Calu3 (cell line): Measurements from ENCODE around the gene SLC9A1. TPM values are rescaled to one million over a fixed set of nuclear protein-coding genes. Genes with fewer than 3 reads are reported as not detected.

Experiments used
- BruUV-seq: library from RNA; stranded (reverse); fragments of 400-500 nt; replicated peaks from 2 replicates; lab custom pipeline; 2021; lab: Mats Ljungman, UMichigan
- CTCF ChIA-PET: fragments of 300-600 bp; sonication (Branson Sonifier 250); formaldehyde crosslinking; loops from one replicate; lab custom pipeline; 2022; ENCODE audit warnings: antibody characterized with exemption; lab: Charles Lee
- DNase-seq: peaks from one replicate; pipeline ENCODE4 v3.0.0; 2022
- H3K27ac Mint-ChIP-seq: one replicate; pipeline ENCODE4 v1.8.0; 2022; ENCODE audit warnings: mixed read lengths; ENCODE audit not compliant: unreplicated experiment
- H3K27me3 Mint-ChIP-seq: one replicate; pipeline ENCODE4 v1.8.0; 2022; ENCODE audit warnings: mixed read lengths; ENCODE audit not compliant: unreplicated experiment
- H3K36me3 Mint-ChIP-seq: one replicate; pipeline ENCODE4 v1.8.0; 2022; ENCODE audit warnings: mild to moderate bottlenecking, moderate library complexity, mixed read lengths; ENCODE audit not compliant: insufficient read depth, unreplicated experiment
- H3K4me1 Mint-ChIP-seq: one replicate; pipeline ENCODE4 v1.8.0; 2022; ENCODE audit warnings: mild to moderate bottlenecking, low read depth, mixed read lengths; ENCODE audit not compliant: unreplicated experiment
- H3K4me3 Mint-ChIP-seq: one replicate; pipeline ENCODE4 v1.8.0; 2022; ENCODE audit warnings: mild to moderate bottlenecking, low read depth, moderate library complexity, mixed read lengths; ENCODE audit not compliant: unreplicated experiment
- H3K9me3 Mint-ChIP-seq: one replicate; pipeline ENCODE4 v1.8.0; 2022; ENCODE audit warnings: low read depth, mixed read lengths; ENCODE audit not compliant: unreplicated experiment
- CTCF ChIP-seq: fragments of 200-600 bp; IDR thresholded peaks from one replicate; pipeline ENCODE4 v1.8.0; 2022; ENCODE audit warnings: antibody characterized with exemption; ENCODE audit not compliant: unreplicated experiment
- intact Hi-C: fragments of 100-400 bp; cut with micrococcal nuclease; formaldehyde crosslinking; loops from one replicate; pipeline ENCODE4 v1.10.0; 2022; ENCODE audit not compliant: unreplicated experiment
- total RNA-seq: library from RNA; stranded (reverse); gene quantifications from 2 replicates; pipeline ENCODE4 v1.2.3, GENCODE V29; 2022

The SLC9A1 gene
- total RNA-seq, 1 experiment from 2014 or later: 17.4 TPM

GRCh38 chr1:27122652-27123051, 32.3 kb downstream of the SLC9A1 start:
- Mint-ChIP-seq H3K27ac (no peak overlapping the region), H3K4me1 (peaks cover 16% of the 10 kb centered on the region), H3K36me3 (no peaks in the 10 kb centered on the region), H3K4me3 (no peak overlapping the region), H3K27me3 (no peaks in the 10 kb centered on the region), H3K9me3 (no peaks in the 10 kb centered on the region)
- BruUV-seq: no TSS peak
- intact Hi-C loops: no loop called here
- TF ChIP-seq CTCF: no peak
- peak; percentile 72 for DNase-seq
- CTCF ChIA-PET: interaction anchor here (1.0 kb wide), 1 partner anchor 10 kb away, joined by 3 read pairs; no protein-coding TSS in a partner anchor

- Mint-ChIP-seq H3K36me3 (peaks cover 5% of the 10 kb centered on the region), H3K4me1 (peaks cover 26% of the 10 kb centered on the region), H3K9me3 (no peaks in the 10 kb centered on the region), H3K27me3 (no peaks in the 10 kb centered on the region), H3K27ac (no peak overlapping the region), H3K4me3 (no peak overlapping the region)
- no peak for TF ChIP-seq CTCF
- CTCF ChIA-PET: no interaction called here
- intact Hi-C loops: no loop called here
- BruUV-seq: no TSS peak
- DNase-seq: no peak
These were observed 34.1 kb downstream of the SLC9A1 start for GRCh38 chr1:27120854-27121253.

GRCh38 chr1:27118440-27118689, 36.6 kb downstream of the SLC9A1 start:
- CTCF ChIA-PET: no interaction called here
- no peak for DNase-seq
- TF ChIP-seq CTCF: no peak
- intact Hi-C loops: no loop called here
- Mint-ChIP-seq H3K36me3 (peaks cover 5% of the 10 kb centered on the region), H3K27me3 (no peaks in the 10 kb centered on the region), H3K9me3 (no peaks in the 10 kb centered on the region), H3K4me1 (peaks cover 26% of the 10 kb centered on the region), H3K4me3 (no peak overlapping the region), H3K27ac (no peak overlapping the region)
- BruUV-seq: no TSS peak

- Mint-ChIP-seq H3K27ac (no peak overlapping the region), H3K4me1 (peaks cover 22% of the 10 kb centered on the region), H3K36me3 (peaks cover 5% of the 10 kb centered on the region), H3K27me3 (no peaks in the 10 kb centered on the region), H3K9me3 (no peaks in the 10 kb centered on the region), H3K4me3 (no peak overlapping the region)
- no TSS peak for BruUV-seq
- no peak for TF ChIP-seq CTCF
- DNase-seq: no peak
- intact Hi-C loops: no loop called here
- CTCF ChIA-PET: no interaction called here
These were observed 37.0 kb downstream of the SLC9A1 start for GRCh38 chr1:27117733-27118439.
